Measurements from ENCODE around the gene HOMEZ.
"Not testable (repeated sequence)": the region's sequence is repeated elsewhere in the genome, so short reads cannot be mapped to it uniquely, and the experiment has no call there.

Gene HOMEZ

GRCh38 chr14:23286020-23286901 lies at the start of gene HOMEZ:
Gene HOMEZ, minus strand, starts transcription at chr14:23286132. Its CDS starts 180 bp downstream, at chr14:23285952.
- peak; percentile 96 for DNase-seq (ENCODE audit: low read depth)

- no peak for DNase-seq (ENCODE audit: low read depth)
These were observed 49.7 kb upstream of the HOMEZ start for GRCh38 chr14:23335623-23336022.

- peak; percentile 49 for DNase-seq (ENCODE audit: low read depth)
These were observed 42.2 kb upstream of the HOMEZ start for GRCh38 chr14:23327947-23328744.

DNA sequence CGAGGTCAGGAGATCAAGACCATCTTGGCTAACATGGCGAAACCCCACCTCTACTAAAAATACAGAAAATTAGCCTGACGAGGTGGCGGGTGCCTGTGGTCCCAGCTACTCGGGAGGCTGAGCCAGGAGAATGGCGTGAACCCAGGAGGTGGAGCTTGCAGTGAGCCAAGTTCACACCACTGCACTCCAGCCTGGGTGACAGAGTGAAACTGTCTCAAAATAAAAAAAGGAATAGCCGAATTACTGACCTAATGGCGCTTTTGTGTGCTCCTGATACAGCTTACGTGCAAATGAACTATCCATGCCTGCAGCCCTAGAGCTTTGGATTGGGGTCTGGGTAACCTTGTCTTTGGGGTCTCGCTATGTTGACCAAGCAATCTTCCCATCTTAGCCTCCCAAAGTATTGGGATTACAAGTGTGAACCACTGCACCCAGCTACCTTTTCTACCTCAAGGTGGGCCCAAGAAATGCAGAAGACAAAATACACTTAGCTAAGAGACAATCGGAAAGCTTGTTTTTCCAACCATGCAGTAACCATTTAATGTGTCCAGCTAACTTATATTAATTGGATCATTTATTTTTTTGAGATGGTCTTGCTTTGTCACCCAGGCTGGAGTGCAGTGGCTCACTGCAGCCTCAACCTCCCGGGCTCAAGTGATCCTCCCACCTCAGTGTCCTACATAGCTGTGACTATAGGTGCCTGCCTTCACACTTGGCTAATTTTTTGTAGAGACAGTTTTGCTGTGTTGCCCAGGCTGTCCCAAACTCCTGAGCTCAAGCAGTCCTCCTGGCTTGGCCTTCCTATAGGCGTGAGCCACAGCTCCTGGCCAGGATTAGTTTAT lies 40.8 kb upstream of the HOMEZ start:
- DNase-seq (ENCODE audit: low read depth): no peak

- DNase-seq (ENCODE audit: low read depth): not testable (repeated sequence)
These were observed 39.8 kb upstream of the HOMEZ start for GRCh38 chr14:23325746-23326145.

DNA sequence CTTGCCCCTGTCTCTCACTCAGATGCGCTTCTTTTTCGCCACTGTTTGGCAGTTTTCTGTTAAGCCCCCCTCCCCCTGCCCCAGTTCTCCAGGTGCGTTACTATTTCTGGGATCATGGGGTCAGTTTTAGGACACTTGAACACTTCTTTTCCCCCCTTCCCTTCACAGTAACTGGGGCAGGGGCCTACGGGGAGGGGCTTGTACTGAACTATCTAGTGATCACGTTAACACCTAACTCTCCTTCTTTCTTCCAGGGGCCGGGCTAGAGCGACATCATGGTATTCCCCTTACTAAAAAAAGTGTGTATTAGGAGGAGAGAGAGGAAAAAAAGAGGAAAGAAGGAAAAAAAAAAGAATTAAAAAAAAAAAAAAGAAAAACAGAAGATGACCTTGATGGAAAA lies 39.1 kb upstream of the HOMEZ start:
- DNase-seq (ENCODE audit: low read depth): no peak

DNA sequence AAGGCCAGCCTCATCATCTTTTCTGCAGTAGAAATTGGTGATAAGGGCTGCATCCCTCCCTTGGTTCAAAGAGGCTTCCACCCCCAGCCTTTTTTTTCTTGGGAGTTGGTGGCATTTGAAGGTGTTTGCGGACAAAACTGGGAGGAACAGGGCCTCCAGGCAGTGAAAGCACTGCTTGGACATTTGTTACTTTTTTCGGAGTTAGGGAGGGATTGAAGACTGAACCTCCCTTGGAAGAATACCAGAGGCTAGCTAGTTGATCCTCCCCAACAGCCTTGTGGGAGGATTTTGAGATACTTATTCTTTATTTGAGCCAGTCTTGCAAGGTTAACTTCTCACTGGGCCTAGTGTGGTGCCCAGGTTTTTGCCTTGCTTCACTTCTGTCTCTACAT lies 38.5 kb upstream of the HOMEZ start:
- no peak for DNase-seq (ENCODE audit: low read depth)

DNA sequence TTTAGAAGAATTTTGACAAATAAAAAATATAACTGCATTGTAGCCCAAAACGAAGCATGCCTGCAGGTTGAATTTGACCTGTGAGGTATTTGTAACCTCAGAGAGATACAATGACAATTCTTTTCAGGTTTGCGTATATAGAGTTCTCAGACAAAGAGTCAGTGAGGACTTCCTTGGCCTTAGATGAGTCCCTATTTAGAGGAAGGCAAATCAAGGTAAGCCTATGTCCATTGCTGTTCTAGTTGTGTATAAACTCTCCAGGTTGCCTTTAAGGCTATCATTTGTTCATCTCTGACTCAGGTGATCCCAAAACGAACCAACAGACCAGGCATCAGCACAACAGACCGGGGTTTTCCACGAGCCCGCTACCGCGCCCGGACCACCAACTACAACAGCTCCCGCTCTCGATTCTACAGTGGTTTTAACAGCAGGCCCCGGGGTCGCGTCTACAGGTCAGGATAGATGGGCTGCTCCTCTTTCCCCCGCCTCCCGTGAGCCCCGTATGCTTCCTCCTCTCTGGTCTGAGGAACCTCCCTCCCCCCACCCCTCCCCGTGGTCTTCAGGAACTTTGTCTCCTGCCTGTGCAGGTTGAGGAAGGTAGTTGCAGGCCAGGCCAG lies 38.0 kb upstream of the HOMEZ start:
- DNase-seq (ENCODE audit: low read depth): no peak

DNA sequence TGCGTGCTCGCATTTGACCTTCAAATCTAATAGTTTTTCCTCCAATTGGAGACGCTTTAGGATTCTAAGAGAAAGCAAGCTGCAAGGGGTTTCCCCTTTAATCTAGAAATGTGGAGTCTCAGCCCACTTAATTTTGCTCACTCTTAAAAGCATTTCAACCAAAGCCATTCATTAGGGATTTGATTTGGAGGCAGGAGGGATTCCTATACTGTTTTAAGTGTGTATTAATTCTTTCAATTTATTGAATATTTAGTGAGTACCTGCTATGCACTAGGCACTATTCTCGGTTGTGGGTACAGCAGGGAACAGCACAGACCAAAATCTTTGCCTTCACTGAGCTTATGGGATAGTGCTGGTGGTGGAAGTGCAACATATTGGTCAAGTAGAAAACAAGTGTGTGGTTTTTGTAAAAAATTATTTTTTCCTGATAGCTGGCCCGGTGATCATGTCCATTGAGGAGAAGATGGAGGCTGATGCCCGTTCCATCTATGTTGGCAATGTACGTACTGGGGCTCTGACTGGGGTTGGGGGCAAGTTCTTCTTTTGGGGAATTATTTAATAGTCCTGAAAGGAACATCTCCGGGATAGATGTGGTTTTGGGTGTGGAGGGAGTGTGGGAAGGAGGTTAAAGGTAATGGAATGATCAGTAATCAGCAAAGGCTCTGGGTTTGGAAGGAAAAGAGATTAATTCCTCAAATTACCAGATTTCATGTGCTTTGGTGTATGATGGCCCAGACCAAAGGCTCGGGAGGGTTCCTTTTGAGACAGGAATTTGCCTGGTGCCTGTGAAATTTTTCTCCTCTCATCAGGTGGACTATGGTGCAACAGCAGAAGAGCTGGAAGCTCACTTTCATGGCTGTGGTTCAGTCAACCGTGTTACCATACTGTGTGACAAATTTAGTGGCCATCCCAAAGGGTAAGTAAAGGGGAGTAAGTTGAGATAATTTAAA lies 36.9 kb upstream of the HOMEZ start:
- no peak for DNase-seq (ENCODE audit: low read depth)

DNA sequence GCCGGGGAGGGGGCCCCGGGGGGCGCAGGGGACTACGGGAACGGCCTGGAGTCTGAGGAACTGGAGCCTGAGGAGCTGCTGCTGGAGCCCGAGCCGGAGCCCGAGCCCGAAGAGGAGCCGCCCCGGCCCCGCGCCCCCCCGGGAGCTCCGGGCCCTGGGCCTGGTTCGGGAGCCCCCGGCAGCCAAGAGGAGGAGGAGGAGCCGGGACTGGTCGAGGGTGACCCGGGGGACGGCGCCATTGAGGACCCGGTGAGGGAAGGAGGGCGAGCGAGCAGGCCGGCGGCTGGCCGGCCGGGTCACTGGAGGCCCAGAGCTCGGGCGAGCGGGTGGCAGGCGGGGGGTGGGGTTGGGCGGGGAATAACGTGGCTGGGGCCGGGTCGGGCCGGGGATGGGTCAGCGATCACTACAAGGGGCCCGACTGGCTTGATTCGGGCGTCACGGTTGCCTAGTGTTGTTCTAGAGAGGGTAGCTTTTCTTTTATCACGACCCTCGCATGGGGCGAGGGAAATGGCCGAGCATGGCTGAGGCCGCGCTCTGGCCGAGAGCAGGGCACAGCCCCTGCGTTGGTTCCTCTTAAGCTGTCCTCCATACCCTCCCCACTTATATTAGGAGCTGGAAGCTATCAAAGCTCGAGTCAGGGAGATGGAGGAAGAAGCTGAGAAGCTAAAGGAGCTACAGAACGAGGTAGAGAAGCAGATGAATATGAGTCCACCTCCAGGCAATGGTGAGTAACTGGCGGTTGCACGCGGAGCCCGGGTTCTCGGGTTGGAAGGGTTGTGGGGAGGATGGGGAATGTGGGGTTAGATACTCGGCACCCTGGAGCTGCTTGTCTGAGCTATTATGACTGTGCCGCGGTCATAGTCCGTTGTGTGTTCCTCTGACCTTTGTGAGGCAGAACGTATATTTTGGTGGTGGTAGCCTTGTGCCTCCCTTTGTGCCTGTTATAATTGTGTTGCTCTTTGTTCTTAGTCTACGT lies 35.9 kb upstream of the HOMEZ start:
- no peak for DNase-seq (ENCODE audit: low read depth)

GRCh38 chr14:23320584-23321571 lies 34.9 kb upstream of the HOMEZ start, which contains the start of gene PABPN1:
Gene PABPN1, plus strand, starts transcription at chr14:23321457. Its CDS starts 13 bp downstream, at chr14:23321470.
- peak; percentile 96 for DNase-seq (ENCODE audit: low read depth)

- DNase-seq (ENCODE audit: low read depth): no peak
These were observed 34.0 kb upstream of the HOMEZ start for GRCh38 chr14:23319746-23320583.

DNA sequence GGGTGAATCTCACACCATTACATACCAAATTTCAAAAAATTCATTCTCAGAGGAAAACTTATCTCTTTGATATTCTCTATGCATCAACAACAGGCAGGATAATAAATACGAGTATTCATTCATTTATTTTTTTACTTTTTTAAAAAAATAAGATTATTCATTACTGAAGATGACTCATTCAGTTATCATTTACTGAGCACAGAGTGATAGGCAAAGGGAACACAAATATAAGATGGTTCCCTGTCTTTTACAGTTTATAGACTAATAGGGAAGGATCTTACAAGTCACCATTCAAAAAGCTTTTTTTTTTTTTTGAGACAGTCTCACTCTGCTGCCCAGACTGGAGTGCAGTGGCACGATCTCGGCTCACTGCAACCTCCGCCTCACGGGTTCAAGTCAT lies 30.4 kb upstream of the HOMEZ start:
- no peak for DNase-seq (ENCODE audit: low read depth)

GRCh38 chr14:23310546-23310945 lies 24.6 kb upstream of the HOMEZ start:
- no peak for DNase-seq (ENCODE audit: low read depth)

DNA sequence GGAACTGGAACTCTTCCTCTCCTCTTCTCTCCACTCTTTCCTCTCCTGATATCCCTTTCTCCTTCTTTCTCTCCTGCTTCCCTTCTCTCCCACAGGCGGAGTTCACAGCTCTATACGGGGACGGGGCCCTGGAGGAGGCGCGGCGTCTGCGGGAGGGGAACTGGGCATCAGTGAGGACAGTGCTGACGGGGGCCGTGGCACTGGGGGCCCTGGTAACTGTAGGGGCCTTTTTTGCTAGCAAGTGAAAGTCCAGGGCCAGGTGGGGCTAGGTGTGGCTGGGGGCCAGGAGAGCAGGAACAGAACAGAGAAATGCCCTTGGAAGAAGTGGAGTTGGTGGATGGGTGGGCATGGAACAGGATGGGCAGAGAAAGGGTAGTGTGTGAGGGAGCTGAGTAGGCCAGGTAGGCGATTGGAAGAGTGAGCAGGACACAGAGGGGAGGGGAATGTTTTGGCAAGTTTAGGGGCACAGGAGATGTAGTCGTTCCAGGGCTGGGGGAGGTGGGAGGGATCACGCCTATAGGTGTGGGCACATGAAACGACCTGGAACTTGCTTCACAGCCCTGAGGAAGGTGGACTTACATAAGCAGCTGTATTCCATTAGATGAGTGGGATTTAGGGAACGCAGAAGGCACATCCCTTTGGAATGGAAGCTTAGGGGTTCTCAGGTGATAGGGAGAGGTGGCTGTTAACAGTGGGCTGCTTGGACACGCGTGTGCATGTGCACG lies 23.0 kb upstream of the HOMEZ start:
- DNase-seq (ENCODE audit: low read depth): no peak
